WTC11 (cell line): ENCODE measurements around the gene VWA8.

Experiments used
- CBFB ChIP-seq: sonication (generic); formaldehyde crosslinking; IDR thresholded peaks from 2 replicates; pipeline ENCODE4 v1.8.1; 2022; ENCODE audit warnings: mild to moderate bottlenecking, low read depth, missing genetic modification reagents
- ESRRA ChIP-seq: sonication (generic); formaldehyde crosslinking; IDR thresholded peaks from 2 replicates; pipeline ENCODE4 v1.8.1; 2022; ENCODE audit warnings: mild to moderate bottlenecking, missing genetic modification reagents, borderline replicate concordance
- JUN ChIP-seq: sonication (generic); formaldehyde crosslinking; IDR thresholded peaks from 2 replicates; pipeline ENCODE4 v1.8.0; 2023; ENCODE audit warnings: mild to moderate bottlenecking, missing genetic modification reagents
- TCF7 ChIP-seq: sonication (generic); formaldehyde crosslinking; IDR thresholded peaks from 2 replicates; pipeline ENCODE4 v1.8.0; 2022; ENCODE audit warnings: mild to moderate bottlenecking, low read depth, missing genetic modification reagents, moderate library complexity
- TEAD4 ChIP-seq: sonication (generic); formaldehyde crosslinking; IDR thresholded peaks from 2 replicates; pipeline ENCODE4 v1.8.0; 2022; ENCODE audit warnings: mild to moderate bottlenecking, missing genetic modification reagents
- TF ChIP-seq, protein P1 (sequence below): sonication (generic); formaldehyde crosslinking; IDR thresholded peaks from 2 replicates; pipeline ENCODE4 v1.8.0; 2022; ENCODE audit warnings: mild to moderate bottlenecking, missing genetic modification reagents
- TF ChIP-seq, protein P2 (sequence below): fragments of 200-600 bp; IDR thresholded peaks from 2 replicates; pipeline ENCODE4 v1.8.0; 2022; ENCODE audit warnings: antibody characterized with exemption
- TF ChIP-seq, protein P3 (sequence below): sonication (generic); formaldehyde crosslinking; conservative IDR thresholded peaks from 2 replicates; pipeline ENCODE4 v1.8.1; 2022; ENCODE audit warnings: mild to moderate bottlenecking, missing genetic modification reagents
- TF ChIP-seq, protein P4 (sequence below): sonication (generic); formaldehyde crosslinking; IDR thresholded peaks from 2 replicates; pipeline ENCODE4 v1.8.1; 2023; ENCODE audit warnings: mild to moderate bottlenecking, missing genetic modification reagents
- TF ChIP-seq, protein P5 (sequence below): sonication (generic); formaldehyde crosslinking; IDR thresholded peaks from 2 replicates; pipeline ENCODE4 v1.8.1; 2022; ENCODE audit warnings: missing genetic modification reagents, borderline replicate concordance

DNA sequence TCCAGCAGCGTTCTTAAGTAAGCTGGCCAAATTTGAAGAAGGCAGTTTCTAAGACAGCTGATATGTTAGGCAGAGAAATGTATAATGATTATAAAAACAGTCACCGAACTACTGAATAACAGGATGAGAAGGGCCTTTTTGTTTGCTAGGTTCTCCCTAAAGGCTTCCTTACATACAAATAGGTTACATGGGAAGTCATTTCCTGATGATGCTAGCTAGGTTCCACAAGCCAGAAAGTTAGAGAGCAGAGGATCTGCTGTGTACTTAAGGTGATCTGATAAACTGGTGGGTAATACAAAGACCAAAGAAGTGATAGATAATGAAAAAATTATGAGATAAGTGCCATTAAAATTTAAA lies 139.7 kb downstream of the VWA8 start:
- TF ChIP-seq, protein P1, sequence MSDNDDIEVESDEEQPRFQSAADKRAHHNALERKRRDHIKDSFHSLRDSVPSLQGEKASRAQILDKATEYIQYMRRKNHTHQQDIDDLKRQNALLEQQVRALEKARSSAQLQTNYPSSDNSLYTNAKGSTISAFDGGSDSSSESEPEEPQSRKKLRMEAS = no peak
- TF ChIP-seq TEAD4 (CRISPR knock-in tag) (no peak), CBFB (CRISPR knock-in tag) (no peak), ESRRA (CRISPR knock-in tag) (no peak), JUN (CRISPR knock-in tag) (no peak), TCF7 (CRISPR knock-in tag) (no peak)
- TF ChIP-seq, protein P2, sequence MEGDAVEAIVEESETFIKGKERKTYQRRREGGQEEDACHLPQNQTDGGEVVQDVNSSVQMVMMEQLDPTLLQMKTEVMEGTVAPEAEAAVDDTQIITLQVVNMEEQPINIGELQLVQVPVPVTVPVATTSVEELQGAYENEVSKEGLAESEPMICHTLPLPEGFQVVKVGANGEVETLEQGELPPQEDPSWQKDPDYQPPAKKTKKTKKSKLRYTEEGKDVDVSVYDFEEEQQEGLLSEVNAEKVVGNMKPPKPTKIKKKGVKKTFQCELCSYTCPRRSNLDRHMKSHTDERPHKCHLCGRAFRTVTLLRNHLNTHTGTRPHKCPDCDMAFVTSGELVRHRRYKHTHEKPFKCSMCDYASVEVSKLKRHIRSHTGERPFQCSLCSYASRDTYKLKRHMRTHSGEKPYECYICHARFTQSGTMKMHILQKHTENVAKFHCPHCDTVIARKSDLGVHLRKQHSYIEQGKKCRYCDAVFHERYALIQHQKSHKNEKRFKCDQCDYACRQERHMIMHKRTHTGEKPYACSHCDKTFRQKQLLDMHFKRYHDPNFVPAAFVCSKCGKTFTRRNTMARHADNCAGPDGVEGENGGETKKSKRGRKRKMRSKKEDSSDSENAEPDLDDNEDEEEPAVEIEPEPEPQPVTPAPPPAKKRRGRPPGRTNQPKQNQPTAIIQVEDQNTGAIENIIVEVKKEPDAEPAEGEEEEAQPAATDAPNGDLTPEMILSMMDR = no peak
- TF ChIP-seq, protein P3, sequence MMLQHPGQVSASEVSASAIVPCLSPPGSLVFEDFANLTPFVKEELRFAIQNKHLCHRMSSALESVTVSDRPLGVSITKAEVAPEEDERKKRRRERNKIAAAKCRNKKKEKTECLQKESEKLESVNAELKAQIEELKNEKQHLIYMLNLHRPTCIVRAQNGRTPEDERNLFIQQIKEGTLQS (CRISPR knock-in tag) = no peak
- TF ChIP-seq, protein P4, sequence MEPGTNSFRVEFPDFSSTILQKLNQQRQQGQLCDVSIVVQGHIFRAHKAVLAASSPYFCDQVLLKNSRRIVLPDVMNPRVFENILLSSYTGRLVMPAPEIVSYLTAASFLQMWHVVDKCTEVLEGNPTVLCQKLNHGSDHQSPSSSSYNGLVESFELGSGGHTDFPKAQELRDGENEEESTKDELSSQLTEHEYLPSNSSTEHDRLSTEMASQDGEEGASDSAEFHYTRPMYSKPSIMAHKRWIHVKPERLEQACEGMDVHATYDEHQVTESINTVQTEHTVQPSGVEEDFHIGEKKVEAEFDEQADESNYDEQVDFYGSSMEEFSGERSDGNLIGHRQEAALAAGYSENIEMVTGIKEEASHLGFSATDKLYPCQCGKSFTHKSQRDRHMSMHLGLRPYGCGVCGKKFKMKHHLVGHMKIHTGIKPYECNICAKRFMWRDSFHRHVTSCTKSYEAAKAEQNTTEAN (CRISPR knock-in tag) = no peak
- TF ChIP-seq, protein P5, sequence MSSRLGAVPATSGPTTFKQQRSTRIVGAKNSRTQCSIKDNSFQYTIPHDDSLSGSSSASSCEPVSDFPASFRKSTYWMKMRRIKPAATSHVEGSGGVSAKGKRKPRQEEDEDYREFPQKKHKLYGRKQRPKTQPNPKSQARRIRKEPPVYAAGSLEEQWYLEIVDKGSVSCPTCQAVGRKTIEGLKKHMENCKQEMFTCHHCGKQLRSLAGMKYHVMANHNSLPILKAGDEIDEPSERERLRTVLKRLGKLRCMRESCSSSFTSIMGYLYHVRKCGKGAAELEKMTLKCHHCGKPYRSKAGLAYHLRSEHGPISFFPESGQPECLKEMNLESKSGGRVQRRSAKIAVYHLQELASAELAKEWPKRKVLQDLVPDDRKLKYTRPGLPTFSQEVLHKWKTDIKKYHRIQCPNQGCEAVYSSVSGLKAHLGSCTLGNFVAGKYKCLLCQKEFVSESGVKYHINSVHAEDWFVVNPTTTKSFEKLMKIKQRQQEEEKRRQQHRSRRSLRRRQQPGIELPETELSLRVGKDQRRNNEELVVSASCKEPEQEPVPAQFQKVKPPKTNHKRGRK = no peak
